ENCODE data around the gene PTGIR. TPM values are rescaled to one million over a fixed set of nuclear protein-coding genes. Genes with fewer than 3 reads are reported as not detected.

PTGIR gene
- polyA plus RNA-seq, 1 donor (not counting 4 experiments of a cell fraction or from before 2014, with no cell fraction given), result not detected

GRCh38 chr19:46608178-46608577 lies 16.7 kb downstream of the PTGIR start:
- Histone ChIP-seq H3K27me3 (ENCODE audit: control insufficient read depth, extremely low read depth, insufficient read depth, low read length) (no peaks in the 10 kb centered on the region), H3K4me3 (ENCODE audit: control insufficient read depth in 2 of 3, extremely low read depth in 1 of 3, insufficient read depth in 2 of 3, low read depth in 1 of 3, low read length in 3 of 3) (no peak overlapping the region), H3K27ac (ENCODE audit: control insufficient read depth, insufficient read depth, low read length) (no peak overlapping the region), H3K9me1 (ENCODE audit: control insufficient read depth, extremely low read depth, insufficient read depth, low read length) (no peaks in the 10 kb centered on the region), H2AFZ (ENCODE audit: control insufficient read depth, low read length) (no peak overlapping the region), H3K9ac (ENCODE audit: control insufficient read depth, extremely low read depth, insufficient read depth, low read length) (no peak overlapping the region), H3K79me2 (ENCODE audit: control insufficient read depth, insufficient read depth, low read length) (peaks cover 44% of the 10 kb centered on the region), H3K4me2 (ENCODE audit: control insufficient read depth, extremely low read depth, insufficient read depth, low read depth, low read length) (no peak overlapping the region), H4K20me1 (ENCODE audit: control insufficient read depth, extremely low read depth, insufficient read depth, low read length) (peaks cover 22% of the 10 kb centered on the region), H3K4me1 (ENCODE audit: control insufficient read depth, extremely low read depth, insufficient read depth, low read length) (peaks cover 20% of the 10 kb centered on the region), H3K9me3 (ENCODE audit: control insufficient read depth, low read depth, low read length) (no peaks in the 10 kb centered on the region), H3K36me3 (ENCODE audit: control insufficient read depth in 2 of 2, extremely low read depth in 1 of 2, insufficient read depth in 2 of 2, low read length in 2 of 2) (peaks cover 47 to 59% of the 10 kb centered on the region in 2 experiments)
- DNase-seq (ENCODE audit: low read depth, low spot score), result no peak
- TF ChIP-seq, protein P1, sequence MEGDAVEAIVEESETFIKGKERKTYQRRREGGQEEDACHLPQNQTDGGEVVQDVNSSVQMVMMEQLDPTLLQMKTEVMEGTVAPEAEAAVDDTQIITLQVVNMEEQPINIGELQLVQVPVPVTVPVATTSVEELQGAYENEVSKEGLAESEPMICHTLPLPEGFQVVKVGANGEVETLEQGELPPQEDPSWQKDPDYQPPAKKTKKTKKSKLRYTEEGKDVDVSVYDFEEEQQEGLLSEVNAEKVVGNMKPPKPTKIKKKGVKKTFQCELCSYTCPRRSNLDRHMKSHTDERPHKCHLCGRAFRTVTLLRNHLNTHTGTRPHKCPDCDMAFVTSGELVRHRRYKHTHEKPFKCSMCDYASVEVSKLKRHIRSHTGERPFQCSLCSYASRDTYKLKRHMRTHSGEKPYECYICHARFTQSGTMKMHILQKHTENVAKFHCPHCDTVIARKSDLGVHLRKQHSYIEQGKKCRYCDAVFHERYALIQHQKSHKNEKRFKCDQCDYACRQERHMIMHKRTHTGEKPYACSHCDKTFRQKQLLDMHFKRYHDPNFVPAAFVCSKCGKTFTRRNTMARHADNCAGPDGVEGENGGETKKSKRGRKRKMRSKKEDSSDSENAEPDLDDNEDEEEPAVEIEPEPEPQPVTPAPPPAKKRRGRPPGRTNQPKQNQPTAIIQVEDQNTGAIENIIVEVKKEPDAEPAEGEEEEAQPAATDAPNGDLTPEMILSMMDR (optimal IDR thresholded peaks at IDR 0.05 in 1 of 3, IDR thresholded peaks at IDR 0.05 in 1 of 3, conservative IDR thresholded peaks at IDR 0.05 in 1 of 3; ENCODE audit: extremely low read depth in 1 of 3, insufficient read depth in 2 of 3, low read length in 3 of 3), result no peak
- TF ChIP-seq EZH2 (IDR thresholded peaks at IDR 0.05; ENCODE audit: low read length), result no peak
- no peak for FAIRE-seq
- dilution Hi-C loops (cut with MboI; ENCODE audit: extremely low pct_ligation_motif_present, low sequenced_read_pairs), result no loop called here

DNA sequence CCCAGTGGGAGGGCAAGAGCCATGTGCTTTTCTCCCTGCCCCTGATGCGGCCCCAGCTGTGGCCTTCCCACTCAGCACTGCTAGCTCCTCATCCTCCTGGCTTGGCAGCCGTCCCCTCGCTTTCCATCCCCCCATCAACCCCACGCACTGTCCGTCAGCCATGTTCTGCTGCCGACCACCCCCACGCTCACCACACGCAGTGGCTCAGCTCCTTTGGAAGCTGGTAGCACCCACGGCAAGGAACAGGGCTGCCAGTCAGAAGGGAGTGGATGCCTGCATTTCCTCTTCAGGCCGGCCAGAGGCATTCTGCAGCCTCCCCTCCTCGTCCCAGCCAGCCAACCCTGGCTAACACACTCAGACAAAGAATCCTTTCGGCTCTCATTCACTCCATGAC lies 17.4 kb downstream of the PTGIR start:
- H3K79me2 ChIP-seq (ENCODE audit: control insufficient read depth, insufficient read depth, low read length), result peaks cover 51% of the 10 kb centered on the region
- no peaks in the 10 kb centered on the region for H3K9me1 ChIP-seq (ENCODE audit: control insufficient read depth, extremely low read depth, insufficient read depth, low read length)
- H3K9ac ChIP-seq (ENCODE audit: control insufficient read depth, extremely low read depth, insufficient read depth, low read length), result no peak overlapping the region
- dilution Hi-C loops (cut with MboI; ENCODE audit: extremely low pct_ligation_motif_present, low sequenced_read_pairs), result no loop called here
- peaks cover 47 to 62% of the 10 kb centered on the region in 2 experiments for H3K36me3 ChIP-seq (ENCODE audit: control insufficient read depth in 2 of 2, extremely low read depth in 1 of 2, insufficient read depth in 2 of 2, low read length in 2 of 2)
- no peaks in the 10 kb centered on the region for H3K9me3 ChIP-seq (ENCODE audit: control insufficient read depth, low read depth, low read length)
- H3K4me1 ChIP-seq (ENCODE audit: control insufficient read depth, extremely low read depth, insufficient read depth, low read length), result peaks cover 27% of the 10 kb centered on the region
- no peaks in the 10 kb centered on the region for H3K27me3 ChIP-seq (ENCODE audit: control insufficient read depth, extremely low read depth, insufficient read depth, low read length)
- no peak overlapping the region for H3K4me3 ChIP-seq (ENCODE audit: control insufficient read depth in 2 of 3, extremely low read depth in 1 of 3, insufficient read depth in 2 of 3, low read depth in 1 of 3, low read length in 3 of 3)
- TF ChIP-seq, protein P1 (optimal IDR thresholded peaks at IDR 0.05 in 1 of 3, IDR thresholded peaks at IDR 0.05 in 1 of 3, conservative IDR thresholded peaks at IDR 0.05 in 1 of 3; ENCODE audit: extremely low read depth in 1 of 3, insufficient read depth in 2 of 3, low read length in 3 of 3), result no peak
- TF ChIP-seq EZH2 (IDR thresholded peaks at IDR 0.05; ENCODE audit: low read length), result no peak
- no peak overlapping the region for H3K27ac ChIP-seq (ENCODE audit: control insufficient read depth, insufficient read depth, low read length)
- no peak overlapping the region for H2AFZ ChIP-seq (ENCODE audit: control insufficient read depth, low read length)
- DNase-seq (ENCODE audit: low read depth, low spot score) (no peak), FAIRE-seq (no peak)
- H3K4me2 ChIP-seq (ENCODE audit: control insufficient read depth, extremely low read depth, insufficient read depth, low read depth, low read length), result no peak overlapping the region
- peaks cover 22% of the 10 kb centered on the region for H4K20me1 ChIP-seq (ENCODE audit: control insufficient read depth, extremely low read depth, insufficient read depth, low read length)

All from keratinocyte (primary cell).